Natural killer cell (primary cell): ENCODE results near the gene AFM. TPM values are rescaled to one million over a fixed set of nuclear protein-coding genes. Genes with fewer than 3 reads are reported as not detected.

ENCODE experiments used
- ATAC-seq, 3 donors: fragments of 150-1000 bp in 2 of 3; fragments of 200-7000 bp in 1 of 3; cut with Tn5 transposase; 1 replicate in 1 of 3; 2 replicates in 2 of 3; pipeline ENCODE4 v1.10.0; 2021; ENCODE audit warnings: mild to moderate bottlenecking in 2 of 3, moderate library complexity in 2 of 3
- DNase-seq, 2 donors: peaks; one replicate each; pipeline versions ENCODE4 v3.0.0 to v3.0.0-alpha.2; 2013 to 2021; ENCODE audit warnings: mixed read lengths in 1 of 2
- H3K27ac ChIP-seq: one replicate; pipeline ENCODE4 v1.5.1; 2013; ENCODE audit warnings: mild to moderate bottlenecking, low read length
- H3K27me3 ChIP-seq: one replicate; pipeline ENCODE4 v1.6.1; 2013; ENCODE audit warnings: low read length; ENCODE audit not compliant: control insufficient read depth, insufficient read depth
- H3K36me3 ChIP-seq: one replicate; pipeline ENCODE4 v1.6.1; 2013; ENCODE audit warnings: low read length; ENCODE audit not compliant: control insufficient read depth, insufficient read depth
- H3K4me1 ChIP-seq: one replicate; pipeline ENCODE4 v1.6.1; 2013; ENCODE audit warnings: low read length; ENCODE audit not compliant: control insufficient read depth, insufficient read depth
- H3K4me3 ChIP-seq: one replicate; pipeline ENCODE4 v1.5.1; 2013; ENCODE audit warnings: low read length
- H3K9me3 ChIP-seq: one replicate; pipeline ENCODE4 v1.6.1; 2013; ENCODE audit warnings: low read length; ENCODE audit not compliant: control insufficient read depth, insufficient read depth
- H3K27ac Mint-ChIP-seq, 2 donors: one replicate each; pipeline ENCODE4 v1.8.0; 2022; ENCODE audit warnings: mild to moderate bottlenecking in 2 of 2, mixed read lengths in 2 of 2, moderate library complexity in 1 of 2
- H3K27me3 Mint-ChIP-seq, 2 donors: one replicate each; pipeline ENCODE4 v1.8.0; 2022; ENCODE audit warnings: low read depth in 2 of 2, mixed read lengths in 2 of 2
- H3K36me3 Mint-ChIP-seq: one replicate; pipeline ENCODE4 v1.8.0; 2022; ENCODE audit warnings: mixed read lengths
- H3K4me1 Mint-ChIP-seq, 2 donors: one replicate each; pipeline ENCODE4 v1.8.0; 2022; ENCODE audit warnings: mixed read lengths in 2 of 2
- H3K4me3 Mint-ChIP-seq: one replicate; pipeline ENCODE4 v1.8.0; 2022; ENCODE audit warnings: mild to moderate bottlenecking, moderate library complexity, mixed read lengths
- H3K9me3 Mint-ChIP-seq, 2 donors: one replicate each; pipeline ENCODE4 v1.8.0; 2022; ENCODE audit warnings: mixed read lengths in 2 of 2
- CTCF ChIP-seq: fragments of 200-600 bp; IDR thresholded peaks from one replicate; pipeline ENCODE4 v1.8.0; 2022; ENCODE audit warnings: antibody characterized with exemption
- WGBS: methylation state at CpG from one replicate; pipeline ENCODE4 v1.1.7; 2013; ENCODE audit warnings: missing lambda C conversion rate; ENCODE audit not compliant: insufficient coverage; 5-methylcytosine and 5-hydroxymethylcytosine counted together
- intact Hi-C: fragments of 100-400 bp; cut with micrococcal nuclease; formaldehyde crosslinking; loops from one replicate; pipeline ENCODE4 v1.14.2; 2022
- total RNA-seq, 4 donors: library from RNA; stranded (reverse); fragments of 120-200 nt in 1 of 4; gene quantifications; one replicate each; pipeline versions ENCODE4 v1.2.3 to v1.2.4, GENCODE V29; 2013 to 2022

Gene AFM
- total RNA-seq, 3 donors from 2014 or later (not counting 1 experiment from before 2014, with no cell fraction given) = not detected

- intact Hi-C loops = no loop called here
- Histone ChIP-seq H3K27ac (no peak overlapping the region), H3K36me3 (no peaks in the 10 kb centered on the region), H3K27me3 (no peaks in the 10 kb centered on the region), H3K4me1 (no peaks in the 10 kb centered on the region), H3K9me3 (no peaks in the 10 kb centered on the region), H3K4me3 (no peak overlapping the region)
- ATAC-seq (no peak), DNase-seq (no peak)
- Mint-ChIP-seq H3K36me3 (no peaks in the 10 kb centered on the region), H3K4me1 (no peaks in the 10 kb centered on the region), H3K27ac (no peak overlapping the region), H3K27me3 (no peaks in the 10 kb centered on the region), H3K4me3 (no peak overlapping the region), H3K9me3 (peaks cover 2 to 3% of the 10 kb centered on the region in 2 donors)
- 100% methylated on average over 1 of the region's 2 CpGs for WGBS
- no peak for TF ChIP-seq CTCF
These were observed 56.6 kb downstream of the AFM start for GRCh38 chr4:73538162-73538561.

GRCh38 chr4:73539386-73539785 is 57.8 kb downstream of the AFM start:
- Histone ChIP-seq H3K4me1 (no peaks in the 10 kb centered on the region), H3K9me3 (no peaks in the 10 kb centered on the region), H3K27ac (no peak overlapping the region), H3K27me3 (no peaks in the 10 kb centered on the region), H3K4me3 (no peak overlapping the region), H3K36me3 (no peaks in the 10 kb centered on the region)
- 100% methylated on average over 1 of the region's 4 CpGs for whole genome bisulfite sequencing
- ATAC-seq (no peak), DNase-seq (no peak)
- intact Hi-C loops = no loop called here
- peaks cover 2 to 3% of the 10 kb centered on the region in 2 donors for H3K9me3 Mint-ChIP-seq
- H3K4me3 Mint-ChIP-seq = no peak overlapping the region
- no peak overlapping the region for H3K27ac Mint-ChIP-seq
- no peaks in the 10 kb centered on the region for H3K36me3 Mint-ChIP-seq
- H3K4me1 Mint-ChIP-seq = no peaks in the 10 kb centered on the region
- H3K27me3 Mint-ChIP-seq = no peaks in the 10 kb centered on the region
- no peak for TF ChIP-seq CTCF

- H3K36me3 ChIP-seq = no peaks in the 10 kb centered on the region
- no peak for TF ChIP-seq CTCF
- no peaks in the 10 kb centered on the region for H3K9me3 ChIP-seq
- Mint-ChIP-seq H3K27me3 (no peaks in the 10 kb centered on the region), H3K4me1 (no peaks in the 10 kb centered on the region), H3K9me3 (peaks cover 2 to 6% of the 10 kb centered on the region in 2 donors), H3K36me3 (no peaks in the 10 kb centered on the region), H3K27ac (no peak overlapping the region), H3K4me3 (no peak overlapping the region)
- H3K27me3 ChIP-seq = no peaks in the 10 kb centered on the region
- no peak overlapping the region for H3K4me3 ChIP-seq
- no peak for DNase-seq
- ATAC-seq = no peak
- intact Hi-C loops = no loop called here
- 69% methylated on average over 3 of the region's 3 CpGs for WGBS
- H3K27ac ChIP-seq = no peak overlapping the region
- H3K4me1 ChIP-seq = no peaks in the 10 kb centered on the region
These were observed 59.3 kb downstream of the AFM start for GRCh38 chr4:73540826-73541225.

GRCh38 chr4:73541251-73541650 is 59.7 kb downstream of the AFM start:
- Histone ChIP-seq H3K4me1 (no peaks in the 10 kb centered on the region), H3K36me3 (no peaks in the 10 kb centered on the region), H3K9me3 (no peaks in the 10 kb centered on the region), H3K4me3 (no peak overlapping the region), H3K27me3 (no peaks in the 10 kb centered on the region), H3K27ac (no peak overlapping the region)
- no peak for DNase-seq
- Mint-ChIP-seq H3K36me3 (no peaks in the 10 kb centered on the region), H3K4me1 (no peaks in the 10 kb centered on the region), H3K27ac (no peak overlapping the region), H3K27me3 (no peaks in the 10 kb centered on the region), H3K9me3 (peaks cover 2 to 6% of the 10 kb centered on the region in 2 donors), H3K4me3 (no peak overlapping the region)
- 73% methylated on average over 3 of the region's 3 CpGs for WGBS
- intact Hi-C loops = no loop called here
- no peak for ATAC-seq
- TF ChIP-seq CTCF = no peak
